ENCODE results near the gene AIM2.
"Not testable (repeated sequence)": the region's sequence is repeated elsewhere in the genome, so short reads cannot be mapped to it uniquely, and the experiment has no call there.

Gene AIM2

GRCh38 chr1:159079525-159079924 lies 3.0 kb upstream of the AIM2 start:
- no peak for DNase-seq

DNA sequence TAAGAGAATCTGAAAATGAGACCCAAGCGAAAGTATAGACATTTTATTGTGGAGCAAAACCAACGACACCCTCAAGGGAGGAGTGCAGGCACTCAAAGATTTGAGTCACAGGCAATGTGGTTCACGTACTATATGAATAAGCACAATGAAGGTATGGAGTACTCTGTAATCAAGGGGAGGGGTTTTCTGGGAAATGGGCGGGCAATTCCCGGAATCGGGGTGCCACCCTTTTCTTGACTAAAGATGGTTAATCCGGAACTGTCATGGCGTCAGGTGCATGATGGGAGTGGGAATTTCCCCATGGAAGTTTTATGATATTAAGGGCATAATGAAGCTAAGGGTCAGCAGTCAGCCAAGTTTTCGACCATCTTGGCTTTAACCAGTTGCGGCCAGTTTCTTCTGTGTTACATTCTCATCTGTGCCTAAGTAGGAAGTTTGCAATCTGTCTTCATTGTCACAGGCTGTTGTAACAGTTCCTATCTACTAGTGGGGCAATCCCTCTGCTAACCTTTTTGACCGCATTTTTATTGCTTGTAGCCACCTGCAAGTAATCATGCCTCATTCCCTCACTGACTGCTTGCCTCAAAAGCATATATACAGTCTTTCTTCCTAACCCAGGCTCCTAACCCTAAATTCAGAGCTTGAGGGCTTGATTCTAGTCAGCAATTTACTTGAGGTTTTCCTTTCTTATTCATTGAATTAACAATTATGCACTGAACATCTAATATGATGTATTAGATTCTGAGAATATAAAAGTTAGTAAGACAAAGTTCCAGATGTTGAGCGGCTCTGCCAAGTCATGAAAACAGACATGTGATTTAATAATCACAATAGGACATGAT lies 775 bp upstream of the AIM2 start:
- DNase-seq, result no peak

DNA sequence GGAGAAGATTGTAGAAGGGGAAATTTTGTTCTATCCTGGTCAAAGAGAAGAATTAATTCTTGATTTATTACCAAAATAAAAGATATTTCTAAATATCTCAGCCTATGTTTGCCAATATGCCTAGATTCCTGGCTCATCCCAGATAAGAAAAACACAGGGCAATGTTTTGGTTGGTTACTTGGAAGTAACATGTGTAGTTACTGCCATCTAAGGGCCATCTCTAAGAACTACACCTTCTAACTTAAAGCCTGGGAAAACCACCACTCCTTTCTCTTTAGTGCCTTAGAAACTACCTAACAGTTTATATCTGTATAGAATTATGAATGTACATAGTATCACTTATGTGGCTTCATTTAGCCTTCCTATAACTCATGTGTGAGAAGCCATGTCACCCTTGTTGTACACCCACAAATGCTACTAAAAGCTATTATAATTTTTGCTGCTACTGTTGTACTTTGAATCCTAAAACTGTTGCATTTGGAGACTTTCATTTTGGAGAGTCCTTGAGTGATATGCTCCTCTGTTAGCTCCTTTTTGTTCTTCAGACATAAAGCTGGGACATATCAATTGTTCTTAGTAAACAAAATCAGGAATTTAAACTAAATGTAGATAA lies 4.5 kb downstream of the AIM2 start:
- DNase-seq, result no peak

GRCh38 chr1:159068886-159069285 lies 7.7 kb downstream of the AIM2 start:
- no peak for DNase-seq

DNA sequence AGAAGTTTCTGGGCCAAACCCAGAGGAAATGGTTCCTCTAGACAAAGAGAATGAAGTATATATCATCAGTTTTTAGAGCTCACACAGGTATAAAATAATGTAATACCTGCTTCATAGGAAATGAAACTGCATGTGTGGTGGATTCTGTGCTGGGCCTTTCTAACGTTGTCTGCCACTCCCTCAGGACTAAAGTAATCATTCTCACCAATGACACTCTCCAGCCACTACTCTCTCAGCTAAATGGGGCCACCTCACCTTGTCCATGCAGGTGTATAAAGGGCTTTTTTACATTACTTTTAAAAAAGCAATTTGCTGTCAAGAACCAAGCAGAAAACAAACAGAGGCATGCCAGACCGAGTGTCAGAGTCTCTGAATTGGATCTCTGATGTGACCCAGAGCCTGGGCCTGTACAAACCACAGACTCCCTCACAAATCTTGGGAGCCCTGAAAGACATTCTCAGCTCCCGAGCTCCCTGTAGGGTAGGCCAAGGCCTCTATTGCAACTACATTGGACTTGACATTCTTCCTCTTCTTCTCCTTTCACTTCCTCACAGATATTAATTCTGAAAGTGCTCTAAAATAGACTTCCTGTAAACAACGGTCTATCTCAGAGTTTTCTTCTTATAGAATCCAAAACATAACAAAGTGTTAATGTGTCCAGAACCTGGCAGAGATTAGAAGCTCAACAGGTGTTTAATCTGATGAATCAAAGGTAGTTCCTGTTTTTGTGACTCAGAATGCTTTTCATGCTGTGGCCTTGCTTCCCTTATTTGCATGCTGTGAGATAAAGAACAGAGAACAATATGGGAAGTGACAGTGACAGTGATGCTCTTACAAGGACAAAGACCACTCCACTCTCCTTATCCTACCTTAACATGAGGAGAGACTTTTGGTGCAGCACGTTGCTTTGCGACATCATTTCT lies 8.6 kb downstream of the AIM2 start:
- no peak for DNase-seq

- DNase-seq, result no peak
These were observed 10.5 kb downstream of the AIM2 start for GRCh38 chr1:159066108-159066507.

DNA sequence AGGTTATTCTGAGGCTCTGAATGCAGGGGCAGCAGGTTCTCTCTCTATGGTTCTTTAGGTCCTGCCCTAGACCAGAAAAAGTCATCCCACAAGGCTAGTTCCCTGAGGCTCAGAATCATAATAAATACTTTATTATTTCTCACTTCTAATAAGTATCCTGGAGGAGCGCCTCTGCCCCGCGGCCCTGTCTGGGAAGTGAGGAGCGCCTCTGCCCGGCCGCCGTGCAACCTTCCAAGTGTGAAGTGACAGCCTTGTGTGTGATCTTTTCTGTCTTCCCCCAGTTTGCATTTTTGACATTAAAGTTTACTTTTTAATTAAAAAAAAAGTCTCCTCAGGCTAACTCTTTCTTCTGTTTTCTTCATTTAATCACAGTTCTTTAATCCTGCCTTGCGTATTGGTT lies 11.5 kb downstream of the AIM2 start:
- no peak for DNase-seq

DNA sequence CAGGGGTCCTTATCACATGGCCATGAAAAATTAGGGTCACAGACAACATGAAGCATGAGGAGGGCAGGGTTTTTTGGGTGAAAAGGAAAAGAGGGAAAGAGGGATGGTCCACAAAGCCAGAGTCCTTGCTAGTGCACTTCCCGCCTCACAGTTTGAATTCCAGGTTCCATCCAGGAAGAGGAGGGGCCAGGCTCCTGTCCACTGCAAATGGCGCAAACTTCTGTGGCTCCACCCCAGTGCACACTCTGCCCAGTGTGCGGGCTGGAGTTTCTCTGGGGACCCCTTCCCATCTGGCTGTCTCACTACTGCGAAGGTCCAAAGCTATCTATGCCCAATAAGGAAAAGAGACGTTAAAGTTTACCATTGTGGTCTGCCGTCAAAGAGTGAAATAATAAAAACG lies 17.8 kb downstream of the AIM2 start:
- DNase-seq, result no peak

DNA sequence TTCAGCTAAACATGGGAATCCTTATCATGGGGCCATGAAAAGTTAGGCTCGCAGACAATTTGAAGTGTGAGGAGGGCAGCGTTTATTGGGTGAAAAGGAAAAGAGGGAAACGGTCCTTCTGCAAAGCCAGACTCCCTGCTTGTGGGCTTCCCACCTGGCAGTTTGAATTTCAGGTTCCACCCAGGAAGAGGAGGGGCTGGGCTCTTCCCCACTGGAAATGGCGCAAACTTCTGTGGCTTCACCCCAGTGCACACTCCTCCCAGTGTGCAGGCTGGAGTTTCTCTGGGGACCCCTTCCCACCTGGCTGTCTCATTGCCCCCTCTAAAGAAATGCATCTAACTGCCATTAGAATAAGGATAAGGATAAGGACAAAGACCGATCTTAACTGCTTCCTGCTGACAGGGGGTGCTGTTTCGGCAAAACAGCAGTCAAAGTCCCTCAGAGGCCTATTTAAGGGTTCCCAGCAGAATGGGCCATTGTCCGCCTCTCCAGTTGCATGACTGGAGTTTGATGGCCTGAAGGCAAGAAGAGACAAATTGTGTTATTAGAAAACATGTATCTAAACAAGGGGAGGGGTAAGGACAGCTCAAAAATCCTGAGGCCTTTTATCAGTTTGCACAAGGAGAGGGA lies 20.4 kb downstream of the AIM2 start:
- DNase-seq, result no peak

DNA sequence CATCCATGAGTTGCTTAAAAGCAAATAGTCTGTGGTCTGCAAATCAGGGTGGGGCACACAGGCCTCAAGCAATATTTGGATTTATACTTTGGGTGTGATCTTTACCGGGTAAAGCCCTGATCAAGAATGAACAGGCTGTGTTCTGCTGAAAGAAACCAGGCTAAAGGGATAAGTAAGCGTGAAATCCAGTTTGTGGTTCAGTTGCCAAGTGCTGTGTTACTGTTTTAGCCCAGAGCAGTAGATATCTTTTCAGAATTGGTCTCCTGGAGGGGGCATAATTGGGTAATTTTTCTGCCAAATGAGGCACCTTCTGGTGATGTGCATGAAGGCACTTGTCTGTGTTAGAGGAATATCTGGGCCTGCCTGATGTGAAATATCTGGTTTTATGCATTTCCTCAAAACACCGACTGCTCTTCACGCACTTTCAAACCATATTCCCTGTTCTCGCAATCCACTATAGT lies 21.4 kb downstream of the AIM2 start:
- DNase-seq, result no peak

- DNase-seq, result no peak
These were observed 22.1 kb downstream of the AIM2 start for GRCh38 chr1:159054427-159054826.

GRCh38 chr1:159051436-159051835 lies 25.1 kb downstream of the AIM2 start:
- no peak for DNase-seq

DNA sequence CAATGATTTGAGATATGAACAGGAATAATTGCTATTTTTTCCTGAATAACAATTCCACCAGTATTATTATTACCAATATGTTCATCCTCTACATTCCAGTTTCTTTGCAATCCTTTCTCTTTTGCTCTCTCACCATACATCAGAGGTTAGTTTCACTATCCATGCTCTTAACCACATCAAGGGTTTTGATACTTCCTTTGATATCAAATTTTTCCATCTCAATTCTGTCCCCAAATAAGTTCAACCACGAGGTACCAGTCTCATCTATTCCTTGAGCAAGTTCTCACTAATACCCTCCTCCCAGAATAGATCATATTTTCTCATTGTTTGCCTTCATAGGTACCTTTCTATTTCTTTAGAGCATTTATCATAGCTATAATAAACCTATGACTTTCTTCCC lies 30.1 kb downstream of the AIM2 start:
- not testable (repeated sequence) for DNase-seq

DNA sequence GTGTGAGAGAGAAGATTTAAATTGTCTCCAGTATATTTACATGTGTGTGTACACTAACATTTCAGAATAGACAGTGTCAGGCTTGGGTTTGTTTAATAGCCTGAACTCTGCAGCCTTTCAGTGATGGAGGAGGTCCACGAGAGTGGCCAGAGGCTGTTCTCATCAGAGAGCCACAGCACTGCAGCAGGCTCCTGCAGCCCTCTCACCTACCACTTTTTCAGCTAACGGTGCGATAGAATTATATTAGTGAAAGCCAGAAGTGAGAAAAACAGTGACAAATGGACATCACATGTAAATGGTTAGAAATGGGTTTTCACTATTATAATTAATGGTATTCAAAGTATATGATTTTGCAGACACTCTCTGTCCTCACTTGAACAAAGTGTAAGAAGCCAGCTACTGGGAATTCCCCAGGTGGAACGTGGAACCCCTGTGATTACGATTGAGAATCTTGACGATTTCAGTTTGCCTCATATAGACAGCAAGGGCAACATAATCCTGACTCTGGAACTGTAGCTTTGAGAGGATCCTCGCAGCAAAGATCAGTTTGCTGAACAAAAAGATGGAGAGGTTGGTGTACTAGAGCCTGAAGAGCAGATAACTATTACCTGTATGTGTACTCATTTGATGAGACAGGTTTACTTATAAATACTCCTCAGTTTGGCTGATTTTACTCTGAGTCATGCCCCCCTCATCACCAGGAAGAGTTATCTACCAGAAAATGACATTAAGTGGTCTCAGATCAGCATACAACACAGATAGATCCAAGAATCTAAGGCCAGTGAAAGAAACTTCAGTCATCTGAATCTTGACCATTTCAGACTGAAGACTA lies 35.5 kb downstream of the AIM2 start:
- no peak for DNase-seq

DNA sequence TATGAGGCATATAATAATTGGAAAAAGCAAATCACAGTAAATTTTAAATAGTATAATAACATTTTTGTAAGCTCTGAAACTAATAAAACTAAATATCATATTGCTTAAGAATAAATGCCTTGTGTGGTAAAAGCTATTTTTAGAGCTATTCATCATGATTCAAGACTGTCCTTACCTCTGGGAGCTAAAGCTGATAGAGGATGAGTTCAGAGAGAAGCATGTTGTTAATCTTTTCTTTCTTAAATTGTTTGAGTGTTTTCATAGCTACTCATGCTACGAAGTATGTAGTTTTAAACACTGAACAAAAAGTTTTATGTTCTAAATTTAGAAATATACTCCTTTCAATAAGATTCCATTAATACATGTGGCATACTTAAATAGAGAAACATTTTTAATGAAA lies 36.4 kb downstream of the AIM2 start:
- no peak for DNase-seq

DNA sequence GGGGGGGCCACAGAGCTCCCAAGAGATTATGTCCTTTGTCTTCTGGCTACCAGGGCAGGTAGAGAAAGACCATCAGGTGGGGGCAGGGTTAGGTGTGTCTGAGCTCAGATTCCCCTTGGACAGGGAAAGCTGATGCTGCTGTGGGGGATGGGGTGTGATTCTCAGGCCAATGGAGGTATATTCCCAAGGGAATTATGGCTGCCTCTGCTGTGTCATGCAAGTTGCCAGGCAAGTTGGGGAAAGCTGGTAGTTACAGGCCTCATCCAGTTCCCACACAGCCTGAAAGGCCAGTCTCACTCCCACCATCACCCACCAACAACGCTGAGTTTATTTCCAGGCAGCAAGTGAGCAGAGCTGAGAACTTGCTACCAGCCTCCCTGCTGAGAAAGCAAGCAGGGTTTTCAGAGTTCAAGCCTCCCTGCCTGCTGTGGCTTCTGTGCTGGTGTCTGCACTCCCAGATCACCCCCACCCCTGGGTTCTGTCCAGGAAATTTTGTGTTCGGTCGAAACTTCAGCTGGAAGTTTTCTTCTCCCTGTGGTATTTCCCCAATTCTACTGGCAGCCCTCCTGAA lies 45.6 kb downstream of the AIM2 start:
- DNase-seq, result no peak

DNA sequence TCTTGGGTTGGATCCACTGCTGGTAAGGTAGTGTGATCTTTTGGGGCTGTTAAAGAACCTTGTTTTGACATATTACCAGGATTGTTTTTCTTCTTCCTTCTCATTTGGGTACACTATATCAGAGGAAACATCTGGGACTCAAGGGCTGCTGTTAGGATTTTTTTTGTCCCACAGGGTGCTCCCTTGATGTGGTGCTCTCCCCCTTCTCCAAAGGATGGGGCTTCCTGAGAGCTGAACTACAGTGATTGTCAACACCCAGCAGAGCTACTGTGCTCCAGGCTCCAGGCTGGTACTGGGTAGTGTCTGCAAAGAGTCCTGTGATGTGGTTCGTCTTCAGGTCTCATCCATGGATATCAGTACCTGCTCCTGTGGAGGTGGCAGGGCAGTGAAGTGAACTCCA lies 46.3 kb downstream of the AIM2 start:
- no peak for DNase-seq

DNA sequence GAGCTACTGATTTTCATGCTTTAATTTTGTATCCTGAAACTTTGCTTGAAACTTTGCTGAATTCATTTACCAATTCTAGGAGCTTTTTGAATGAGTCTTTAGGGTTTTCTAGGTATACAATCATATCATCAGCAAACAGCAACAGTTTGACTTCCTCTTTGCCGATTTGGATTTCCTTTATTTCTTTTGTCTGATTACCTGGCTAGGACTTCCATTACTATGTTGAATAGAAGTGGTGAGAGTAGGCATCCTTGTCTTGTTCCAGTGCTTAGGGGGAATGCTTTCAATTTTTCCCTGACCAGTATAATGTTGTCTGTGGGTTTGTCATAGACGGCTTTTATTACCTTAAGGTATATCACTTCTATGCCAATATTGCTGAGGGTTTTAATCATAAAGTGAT lies 49.7 kb downstream of the AIM2 start:
- not testable (repeated sequence) for DNase-seq

DNA sequence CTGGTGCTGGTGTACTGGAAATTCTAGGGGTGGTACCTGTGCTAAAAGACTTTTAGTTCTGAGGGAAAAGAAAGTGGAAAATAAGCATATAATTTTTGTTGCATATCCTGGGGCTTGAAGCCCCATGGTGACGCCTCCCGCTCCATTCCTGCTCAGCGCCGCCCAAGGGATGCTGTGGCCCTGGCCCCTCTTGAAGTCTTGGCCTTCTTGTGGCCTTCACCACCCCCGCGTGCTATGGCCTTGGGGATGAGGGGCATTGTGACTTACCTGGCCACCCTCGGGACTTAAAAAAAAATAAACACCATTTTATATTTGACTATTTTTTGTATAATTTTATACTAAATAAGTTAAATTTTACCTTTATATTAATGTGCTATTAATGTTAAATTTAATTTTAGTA lies 51.5 kb downstream of the AIM2 start:
- no peak for DNase-seq

GRCh38 chr1:159023723-159024122 lies 52.8 kb downstream of the AIM2 start:
- no peak for DNase-seq

GRCh38 chr1:159015440-159015909 lies 61.1 kb downstream of the AIM2 start:
- no peak for DNase-seq

All from right kidney (tissue), 1 donor.